Inflammatory macrophage treated with lipopolysaccharide for 1 hour (primary cell): Measurements from ENCODE around the gene CSNK1A1.
"Not testable (repeated sequence)": the region's sequence is repeated elsewhere in the genome, so short reads cannot be mapped to it uniquely, and the experiment has no call there.

ENCODE experiments used
- DNase-seq, 2 donors: peaks; one replicate each; pipeline ENCODE4 v3.0.0-alpha.2; 2020 to 2022

The CSNK1A1 gene

GRCh38 chr5:149453618-149454415 lies 97.4 kb downstream of the CSNK1A1 start:
- no peak for DNase-seq

- no peak for DNase-seq
Observed at GRCh38 chr5:149452665-149453617, 98.3 kb downstream of the CSNK1A1 start.

GRCh38 chr5:149452007-149452664 lies 99.1 kb downstream of the CSNK1A1 start:
- DNase-seq: peak; percentile 52 to 55

GRCh38 chr5:149450199-149450598 lies 101.0 kb downstream of the CSNK1A1 start:
- no peak for DNase-seq

GRCh38 chr5:149448831-149449714 lies 102.2 kb downstream of the CSNK1A1 start:
- DNase-seq: no peak

- DNase-seq: no peak
Observed at GRCh38 chr5:149448431-149448830, 102.8 kb downstream of the CSNK1A1 start.

GRCh38 chr5:149447373-149448367 lies 103.6 kb downstream of the CSNK1A1 start:
- DNase-seq: no peak

- not testable (repeated sequence) for DNase-seq
Observed at GRCh38 chr5:149446794-149447193, 104.4 kb downstream of the CSNK1A1 start.

GRCh38 chr5:149445739-149446369 lies 105.4 kb downstream of the CSNK1A1 start:
- no peak for DNase-seq

- no peak for DNase-seq
Observed at GRCh38 chr5:149445343-149445738, 105.9 kb downstream of the CSNK1A1 start.

- not testable (repeated sequence) for DNase-seq
Observed at GRCh38 chr5:149444430-149444829, 106.8 kb downstream of the CSNK1A1 start.

- DNase-seq: no peak
Observed at GRCh38 chr5:149443210-149443609, 108.0 kb downstream of the CSNK1A1 start.

- DNase-seq: peak; percentile 67 to 87
Observed at GRCh38 chr5:149442563-149443182, 108.6 kb downstream of the CSNK1A1 start.
